IPS DF 6.9 (cell line): ENCODE measurements around the gene KAZN.

Experiments used
- DNase-seq: peaks from one replicate; pipeline ENCODE4 v3.0.0-alpha.2; 2013; ENCODE audit warnings: low read depth, low spot score
- H3K27ac ChIP-seq: one replicate; pipeline ENCODE4 v1.5.1; 2013; ENCODE audit warnings: low read length, control low read depth
- H3K27me3 ChIP-seq: 2 replicates; pipeline ENCODE4 v1.6.1; 2013; ENCODE audit warnings: mild to moderate bottlenecking, low read length; ENCODE audit not compliant: control insufficient read depth, insufficient read depth
- H3K36me3 ChIP-seq: 2 replicates; pipeline ENCODE4 v1.6.1; 2013; ENCODE audit warnings: low read length; ENCODE audit not compliant: control insufficient read depth, insufficient read depth
- H3K4me1 ChIP-seq: 2 replicates; pipeline ENCODE4 v1.6.1; 2013; ENCODE audit warnings: low read length; ENCODE audit not compliant: control insufficient read depth, insufficient read depth
- H3K4me3 ChIP-seq: 2 replicates; pipeline ENCODE4 v1.5.1; 2013; ENCODE audit warnings: mild to moderate bottlenecking, low read length
- H3K9me3 ChIP-seq: 2 replicates; pipeline ENCODE4 v1.6.1; 2013; ENCODE audit warnings: low read length, inconsistent platforms; ENCODE audit not compliant: control insufficient read depth, insufficient read depth
- WGBS: extraction: QIAGEN DNeasy Blood & Tissue Kit; methylation state at CpG from one replicate; pipeline ENCODE4 v1.1.7; 2013; ENCODE audit warnings: mixed read lengths, missing lambda C conversion rate; ENCODE audit not compliant: insufficient read length, insufficient coverage; 5-methylcytosine and 5-hydroxymethylcytosine counted together

Gene KAZN

DNA sequence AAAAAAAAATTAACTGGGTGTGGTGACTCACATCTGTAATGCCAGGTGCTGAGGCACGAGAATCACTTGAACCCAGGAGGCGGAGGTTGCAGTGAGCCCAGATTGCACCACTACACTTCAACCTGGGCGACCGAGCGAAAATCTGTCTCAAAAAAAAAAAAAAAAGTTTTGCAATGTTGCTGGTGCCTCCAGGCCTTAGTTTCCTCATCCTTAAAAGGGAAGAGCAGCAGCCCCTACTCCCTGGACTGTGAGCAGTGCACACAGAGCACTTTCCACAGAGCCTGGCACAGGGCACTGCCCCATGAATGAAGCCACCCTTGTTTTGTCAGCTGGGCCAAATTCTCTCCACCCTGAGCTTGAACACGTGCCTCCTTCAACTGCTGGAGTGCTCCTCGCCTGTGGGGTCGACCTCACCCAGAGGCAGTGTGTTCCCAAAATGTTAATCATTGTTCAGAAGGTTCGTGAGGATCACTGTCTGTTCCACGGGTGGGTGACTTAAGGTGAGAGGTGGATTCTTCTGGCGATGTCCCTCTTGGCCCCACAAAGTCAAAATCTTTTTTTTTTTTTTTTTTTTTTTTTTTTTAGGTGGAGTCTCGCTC, 402.9 kb downstream of the KAZN start:
- H3K27me3 ChIP-seq: no peaks in the 10 kb centered on the region
- H3K4me1 ChIP-seq: peaks cover 2% of the 10 kb centered on the region; the same call in 1 of the 2 replicates
- H3K4me3 ChIP-seq: no peak overlapping the region
- no peak for DNase-seq
- WGBS: no CpG with 5 or more reads among the region's 12 CpGs
- no peak overlapping the region for H3K27ac ChIP-seq
- no peaks in the 10 kb centered on the region for H3K9me3 ChIP-seq
- no peaks in the 10 kb centered on the region for H3K36me3 ChIP-seq

DNA sequence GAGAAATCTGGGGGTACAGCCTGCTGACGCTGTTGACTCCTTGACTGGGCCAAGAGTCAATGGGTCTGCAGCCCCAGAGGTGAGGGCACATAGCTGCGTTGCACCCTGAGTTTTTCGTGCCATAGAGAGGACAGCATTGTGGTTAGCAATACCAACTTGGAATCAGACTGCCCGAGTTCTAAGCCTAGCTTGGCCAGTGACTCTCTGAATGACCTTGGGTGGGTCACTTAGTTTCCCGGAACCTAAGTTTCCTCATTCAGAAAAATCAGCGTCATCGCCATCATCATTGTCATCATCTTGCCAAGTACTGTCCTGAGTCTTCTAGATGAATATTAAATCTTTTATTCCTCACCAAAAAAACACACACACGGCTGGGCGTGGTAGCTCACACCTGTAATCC, 403.8 kb downstream of the KAZN start:
- Histone ChIP-seq H3K9me3 (no peaks in the 10 kb centered on the region), H3K27me3 (no peaks in the 10 kb centered on the region), H3K27ac (no peak overlapping the region), H3K36me3 (no peaks in the 10 kb centered on the region), H3K4me3 (no peak overlapping the region), H3K4me1 (no peaks in the 10 kb centered on the region)
- DNase-seq: no peak
- WGBS: no CpG with 5 or more reads among the region's 9 CpGs

DNA sequence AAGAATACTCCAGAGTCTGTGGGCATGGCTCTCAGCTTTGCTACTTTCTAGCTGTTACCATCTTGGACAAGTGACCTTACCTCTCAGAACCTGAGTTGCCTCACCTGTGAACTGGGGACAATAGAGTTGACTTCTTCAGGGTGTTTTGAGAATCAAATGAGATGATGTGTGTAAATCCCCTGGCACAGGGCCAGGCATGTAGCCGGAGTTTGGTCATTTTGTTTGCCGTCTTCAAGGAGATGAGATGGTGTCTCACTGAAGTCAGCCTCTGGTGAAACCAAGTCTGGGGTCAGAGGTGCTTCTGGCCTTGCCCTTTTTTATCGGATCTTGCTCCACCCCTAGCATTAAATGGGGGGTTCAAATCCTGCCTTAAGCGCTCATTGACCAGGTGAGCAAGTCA, 405.9 kb downstream of the KAZN start:
- Histone ChIP-seq H3K36me3 (no peaks in the 10 kb centered on the region), H3K27me3 (no peaks in the 10 kb centered on the region), H3K27ac (no peak overlapping the region), H3K4me1 (no peaks in the 10 kb centered on the region), H3K9me3 (no peaks in the 10 kb centered on the region), H3K4me3 (no peak overlapping the region)
- WGBS: no CpG with 5 or more reads among the region's 4 CpGs
- DNase-seq: no peak

DNA sequence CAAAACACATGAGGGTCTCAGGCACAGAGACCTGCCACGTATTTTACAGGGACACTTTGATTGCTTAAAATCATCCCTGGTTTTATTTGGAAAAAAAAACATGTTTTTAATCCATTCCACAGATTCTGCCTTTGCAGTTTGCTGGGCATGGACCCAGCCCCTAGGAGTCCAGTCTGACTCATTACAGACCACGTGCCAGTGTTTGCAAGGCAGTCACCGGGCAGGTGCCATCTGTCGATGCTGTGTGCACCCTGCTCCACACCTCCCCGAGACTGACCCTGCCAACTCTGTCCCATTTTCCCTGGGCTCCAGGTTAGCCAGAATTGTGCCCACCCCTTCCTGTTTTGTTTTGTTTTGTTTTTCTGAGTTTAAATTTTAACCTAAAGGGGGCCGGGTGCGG, 406.6 kb downstream of the KAZN start:
- no peaks in the 10 kb centered on the region for H3K4me1 ChIP-seq
- H3K27me3 ChIP-seq: no peaks in the 10 kb centered on the region
- no peak for DNase-seq
- no peaks in the 10 kb centered on the region for H3K9me3 ChIP-seq
- H3K4me3 ChIP-seq: no peak overlapping the region
- no peak overlapping the region for H3K27ac ChIP-seq
- H3K36me3 ChIP-seq: no peaks in the 10 kb centered on the region
- no CpG with 5 or more reads among the region's 7 CpGs for WGBS

DNA sequence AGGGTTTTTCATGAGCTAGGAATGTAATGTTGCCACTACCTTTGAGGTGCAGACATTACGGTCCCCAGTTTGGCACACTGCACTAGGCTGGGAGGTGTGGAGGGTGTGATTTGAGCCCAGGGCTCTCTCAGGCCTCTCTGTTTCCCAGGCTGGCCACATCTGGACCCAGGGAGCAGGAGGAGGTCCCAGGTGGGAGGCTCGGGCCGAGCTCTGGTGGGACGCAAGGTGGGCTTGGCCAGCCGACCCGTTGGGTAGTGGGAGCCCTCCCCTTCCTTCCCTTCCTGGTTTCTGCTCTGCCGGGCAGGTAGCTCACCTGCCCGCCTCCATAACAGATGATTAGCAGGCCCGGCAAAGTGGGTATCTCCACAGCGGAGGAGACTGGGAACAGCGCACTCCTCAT, 408.9 kb downstream of the KAZN start:
- Histone ChIP-seq H3K4me3 (no peak overlapping the region), H3K36me3 (no peaks in the 10 kb centered on the region), H3K9me3 (no peaks in the 10 kb centered on the region), H3K4me1 (no peaks in the 10 kb centered on the region; the same call in 1 of the 2 replicates), H3K27me3 (no peaks in the 10 kb centered on the region), H3K27ac (no peak overlapping the region)
- WGBS: no CpG with 5 or more reads among the region's 11 CpGs
- DNase-seq: no peak

DNA sequence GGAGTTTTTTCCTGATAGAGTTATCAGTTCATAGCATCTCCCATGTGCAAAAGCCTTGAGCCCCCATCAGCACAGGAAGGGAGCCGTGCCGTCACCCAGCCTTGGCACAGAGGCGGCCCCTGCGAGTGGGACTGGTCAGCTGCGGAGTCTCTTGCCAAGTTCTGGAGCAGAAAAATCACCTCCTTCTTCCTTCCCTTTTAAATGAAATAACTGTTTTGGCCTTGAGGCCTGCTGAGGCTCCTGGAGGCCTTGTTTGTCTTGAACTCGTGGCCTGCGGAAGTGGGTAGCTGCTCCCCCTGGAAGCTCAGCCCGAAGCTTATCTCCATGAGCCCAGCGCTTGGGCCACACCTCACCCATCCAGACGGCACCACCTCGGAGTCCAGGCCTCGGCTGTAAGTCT, 409.4 kb downstream of the KAZN start:
- no peak overlapping the region for H3K27ac ChIP-seq
- WGBS: no CpG with 5 or more reads among the region's 12 CpGs

DNA sequence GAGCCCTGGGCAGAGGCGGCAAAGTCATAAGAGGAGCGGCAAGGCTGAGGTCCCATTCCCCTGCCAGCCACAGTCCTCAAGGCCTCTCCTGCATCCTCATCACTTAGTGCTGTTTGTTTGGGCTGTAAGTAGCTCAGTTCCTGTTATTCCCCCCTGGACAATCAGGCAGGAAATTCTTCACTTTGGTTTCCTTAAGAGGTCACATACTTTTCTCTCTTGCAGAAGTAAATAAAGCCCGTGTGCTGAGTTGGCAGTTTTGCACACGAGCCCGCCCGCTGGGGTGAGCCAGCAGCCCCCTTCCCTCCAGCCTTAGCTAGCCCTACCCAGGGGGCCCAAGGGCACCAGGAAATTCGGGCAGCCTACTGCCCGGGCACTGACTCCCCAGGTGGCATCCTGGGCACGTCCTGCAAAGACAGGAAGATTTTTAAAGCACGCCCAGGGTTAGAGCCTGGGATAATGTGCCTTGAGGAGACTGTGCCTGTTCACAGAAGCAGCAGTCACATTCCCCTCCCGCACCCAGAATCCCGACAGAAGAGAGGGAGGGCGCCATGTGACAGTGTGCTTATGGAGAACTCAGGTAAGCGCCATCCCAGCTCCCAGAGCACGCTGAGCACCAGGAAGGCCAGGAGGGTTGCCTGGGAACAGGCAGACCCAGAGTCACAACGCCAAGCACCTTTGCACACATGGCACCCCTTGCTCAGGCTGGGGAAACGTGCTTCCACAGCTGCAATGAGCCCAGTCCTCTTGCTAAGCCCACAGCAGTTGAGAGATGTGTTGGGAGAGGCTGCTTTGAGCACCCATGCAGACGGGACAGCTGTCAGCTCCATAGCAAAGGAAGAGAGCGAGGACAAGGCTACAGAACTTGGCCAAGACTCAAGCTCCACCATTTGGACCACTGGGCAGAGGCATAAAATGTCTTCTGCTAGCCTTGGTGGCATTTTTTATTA, 410.6 kb downstream of the KAZN start:
- DNase-seq: no peak
- no peaks in the 10 kb centered on the region for H3K9me3 ChIP-seq
- no peak overlapping the region for H3K4me3 ChIP-seq
- H3K27ac ChIP-seq: no peak overlapping the region
- H3K27me3 ChIP-seq: no peaks in the 10 kb centered on the region
- no peaks in the 10 kb centered on the region; the same call in 1 of the 2 replicates for H3K4me1 ChIP-seq
- WGBS: no CpG with 5 or more reads among the region's 19 CpGs
- no peaks in the 10 kb centered on the region for H3K36me3 ChIP-seq

More for the DNA sequence above, 409.4 kb downstream of the KAZN start:
- no peaks in the 10 kb centered on the region for H3K27me3 ChIP-seq
- H3K9me3 ChIP-seq: no peaks in the 10 kb centered on the region
- no peak overlapping the region for H3K4me3 ChIP-seq
- no peaks in the 10 kb centered on the region for H3K36me3 ChIP-seq
- H3K4me1 ChIP-seq: no peaks in the 10 kb centered on the region; the same call in 1 of the 2 replicates
- DNase-seq: no peak

DNA sequence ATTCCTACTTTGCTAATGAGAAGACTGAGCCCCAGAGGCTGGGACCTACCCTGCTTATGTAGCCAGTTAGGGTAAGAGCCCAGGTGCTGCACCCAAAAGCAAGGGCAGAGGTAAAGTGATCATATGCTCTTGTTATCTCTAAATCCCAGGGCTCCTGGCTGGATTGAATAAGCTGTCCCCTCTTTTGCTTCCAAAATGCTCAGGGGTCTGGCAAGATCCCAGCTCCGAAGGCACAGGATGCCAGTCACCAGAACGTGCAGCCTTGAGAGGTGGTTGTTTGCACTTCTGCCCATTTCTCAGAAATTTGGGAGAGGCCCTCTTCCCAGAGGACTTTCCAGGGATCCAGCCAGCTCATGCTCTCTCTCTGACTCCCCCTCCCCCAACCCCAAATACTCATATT, 412.7 kb downstream of the KAZN start:
- Histone ChIP-seq H3K36me3 (no peaks in the 10 kb centered on the region), H3K27ac (no peak overlapping the region), H3K27me3 (no peaks in the 10 kb centered on the region), H3K4me3 (no peak overlapping the region), H3K9me3 (no peaks in the 10 kb centered on the region), H3K4me1 (no peaks in the 10 kb centered on the region; the same call in 1 of the 2 replicates)
- WGBS: no CpG with 5 or more reads among the region's 2 CpGs
- no peak for DNase-seq

DNA sequence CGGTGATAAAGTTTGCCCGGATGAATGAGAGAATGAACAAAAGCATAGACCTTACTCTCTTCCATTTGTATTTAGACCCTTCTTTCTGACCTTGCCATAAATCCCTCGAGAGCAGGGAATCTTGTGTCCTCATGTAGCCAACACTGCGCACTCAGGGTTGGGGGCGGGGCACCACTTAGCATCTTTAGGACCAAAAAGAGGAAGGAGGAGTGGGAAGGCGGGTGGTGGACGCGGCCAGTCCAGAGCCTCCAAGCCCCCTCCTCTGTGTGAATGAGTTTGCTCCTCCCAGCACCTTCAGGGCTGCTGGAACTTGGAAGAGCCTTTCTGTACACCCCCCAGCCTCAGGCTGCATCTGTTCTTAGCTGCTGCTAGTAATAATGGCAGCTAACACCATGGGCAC, 413.2 kb downstream of the KAZN start:
- no peaks in the 10 kb centered on the region for H3K36me3 ChIP-seq
- H3K4me3 ChIP-seq: no peak overlapping the region
- no peak for DNase-seq
- H3K4me1 ChIP-seq: no peaks in the 10 kb centered on the region; the same call in 1 of the 2 replicates
- no CpG with 5 or more reads among the region's 8 CpGs for WGBS
- no peak overlapping the region for H3K27ac ChIP-seq
- H3K27me3 ChIP-seq: no peaks in the 10 kb centered on the region
- H3K9me3 ChIP-seq: no peaks in the 10 kb centered on the region

DNA sequence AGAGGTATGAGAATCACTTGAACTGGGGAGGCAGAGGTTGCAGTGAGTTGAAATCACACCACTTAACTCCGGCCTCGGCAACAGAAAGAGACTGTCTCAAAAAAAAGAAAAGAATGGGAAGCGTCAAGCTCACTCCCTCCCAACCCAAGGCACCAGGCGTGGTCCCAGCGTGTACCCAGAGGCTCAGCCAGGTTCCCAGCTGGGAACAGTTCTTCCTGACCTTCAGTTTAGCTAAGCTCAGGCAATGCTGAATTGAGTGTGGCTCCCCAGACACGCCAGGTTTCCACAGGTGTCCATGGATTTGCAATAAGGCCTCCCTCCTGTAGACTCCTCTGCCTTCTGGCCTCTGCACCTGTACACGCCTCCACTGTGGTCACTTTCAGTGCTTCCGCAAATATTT, 414.3 kb downstream of the KAZN start:
- no CpG with 5 or more reads among the region's 8 CpGs for WGBS
- Histone ChIP-seq H3K4me3 (no peak overlapping the region), H3K4me1 (no peaks in the 10 kb centered on the region; the same call in 1 of the 2 replicates), H3K27ac (no peak overlapping the region), H3K36me3 (no peaks in the 10 kb centered on the region), H3K9me3 (no peaks in the 10 kb centered on the region), H3K27me3 (no peaks in the 10 kb centered on the region)
- no peak for DNase-seq
